Neuronal stem cell (in vitro differentiated cells): ENCODE measurements around the gene GPHN.
"Not testable (repeated sequence)": the region's sequence is repeated elsewhere in the genome, so short reads cannot be mapped to it uniquely, and the experiment has no call there.

Experiments
- DNase-seq: peaks from one replicate; pipeline ENCODE4 v3.0.0-alpha.2; 2013; ENCODE audit warnings: low spot score
- H2AFZ ChIP-seq: one replicate; pipeline ENCODE4 v1.6.1; 2013; ENCODE audit warnings: mild to moderate bottlenecking, low read length, inconsistent platforms
- H2AK5ac ChIP-seq: 2 replicates; pipeline ENCODE4 v1.6.1; 2013; ENCODE audit warnings: low read depth, mild to moderate bottlenecking, inconsistent platforms, low read length, moderate library complexity, mixed read lengths
- H2BK120ac ChIP-seq: 2 replicates; pipeline ENCODE4 v1.6.1; 2013; ENCODE audit warnings: low read depth, mild to moderate bottlenecking, inconsistent platforms, low read length, moderate library complexity, mixed read lengths
- H2BK12ac ChIP-seq: one replicate; pipeline ENCODE4 v1.6.1; 2013; ENCODE audit warnings: low read length, inconsistent platforms
- H2BK15ac ChIP-seq: 2 replicates; pipeline ENCODE4 v1.6.1; 2013; ENCODE audit warnings: mild to moderate bottlenecking, low read length, inconsistent platforms, mixed read lengths
- H2BK5ac ChIP-seq: one replicate; pipeline ENCODE4 v1.6.1; 2013; ENCODE audit warnings: inconsistent platforms, mild to moderate bottlenecking, low read length, moderate library complexity
- H3K14ac ChIP-seq: one replicate; pipeline ENCODE4 v1.6.1; 2013; ENCODE audit warnings: low read length, inconsistent platforms
- H3K18ac ChIP-seq: 2 replicates; pipeline ENCODE4 v1.6.1; 2013; ENCODE audit warnings: low read length, inconsistent platforms
- H3K23ac ChIP-seq: 2 replicates; pipeline ENCODE4 v1.6.1; 2013; ENCODE audit warnings: low read depth, mild to moderate bottlenecking, mixed read lengths, low read length, inconsistent platforms; ENCODE audit not compliant: poor library complexity
- H3K27ac ChIP-seq: replicated peaks from 3 replicates; pipeline ENCODE4 v1.5.1; 2013; ENCODE audit warnings: low read length, inconsistent platforms
- H3K27me3 ChIP-seq, 3 experiments: 2 replicates each; pipeline ENCODE4 v1.6.1; 2013; ENCODE audit warnings: low read length in 3 of 3, mild to moderate bottlenecking in 2 of 3, inconsistent platforms in 1 of 3, low read depth in 1 of 3, mixed read lengths in 1 of 3, moderate library complexity in 1 of 3; ENCODE audit not compliant: control insufficient read depth in 3 of 3, insufficient read depth in 3 of 3
- H3K36me3 ChIP-seq, 2 donors: replicated peaks in 1 of 2; 2 replicates each; pipeline ENCODE4 v1.6.1; 2013; ENCODE audit warnings: low read length in 2 of 2; ENCODE audit not compliant: control insufficient read depth in 2 of 2, insufficient read depth in 2 of 2
- H3K4ac ChIP-seq: 2 replicates; pipeline ENCODE4 v1.6.1; 2013; ENCODE audit warnings: inconsistent platforms, mild to moderate bottlenecking, low read length, moderate library complexity
- H3K4me1 ChIP-seq, 2 donors: 1 replicate in 1 of 2; 2 replicates in 1 of 2; pipeline ENCODE4 v1.6.1; 2013; ENCODE audit warnings: low read length in 2 of 2, low read depth in 1 of 2; ENCODE audit not compliant: control insufficient read depth in 2 of 2, insufficient read depth in 1 of 2
- H3K4me2 ChIP-seq: one replicate; pipeline ENCODE4 v1.6.1; 2013; ENCODE audit warnings: mild to moderate bottlenecking, low read length, inconsistent platforms; ENCODE audit not compliant: insufficient read depth, poor library complexity, severe bottlenecking
- H3K4me3 ChIP-seq, 2 donors: 2 replicates each; pipeline ENCODE4 v1.5.1; 2013; ENCODE audit warnings: low read length in 2 of 2, mild to moderate bottlenecking in 2 of 2, inconsistent platforms in 1 of 2, moderate library complexity in 1 of 2
- H3K79me1 ChIP-seq: one replicate; pipeline ENCODE4 v1.6.1; 2013; ENCODE audit warnings: low read depth, mild to moderate bottlenecking, inconsistent platforms, low read length, moderate library complexity
- H3K9ac ChIP-seq: one replicate; pipeline ENCODE4 v1.6.1; 2013; ENCODE audit warnings: mild to moderate bottlenecking, low read depth, low read length, inconsistent platforms; ENCODE audit not compliant: poor library complexity
- H3K9me3 ChIP-seq, 2 donors: replicated peaks in 1 of 2; 2 replicates each; pipeline versions ENCODE3 to v1.6.1; 2013; ENCODE audit warnings: low read length in 2 of 2, mild to moderate bottlenecking in 2 of 2, inconsistent platforms in 1 of 2, low read depth in 1 of 2, mixed read lengths in 1 of 2, moderate library complexity in 1 of 2; ENCODE audit not compliant: control insufficient read depth in 2 of 2, insufficient read depth in 1 of 2
- H4K8ac ChIP-seq: one replicate; pipeline ENCODE4 v1.6.1; 2013; ENCODE audit warnings: low read depth, mild to moderate bottlenecking, inconsistent platforms, low read length, moderate library complexity
- H4K91ac ChIP-seq: one replicate; pipeline ENCODE4 v1.6.1; 2013; ENCODE audit warnings: low read length, low read depth, mild to moderate bottlenecking, inconsistent platforms; ENCODE audit not compliant: poor library complexity
- WGBS, 2 donors: extraction: QIAGEN DNeasy Blood & Tissue Kit; methylation state at CpG; one replicate each; pipeline ENCODE4 v1.1.7; 2013; ENCODE audit warnings: missing lambda C conversion rate in 2 of 2, mixed read lengths in 1 of 2; ENCODE audit not compliant: insufficient read length in 2 of 2, insufficient replicate concordance in 1 of 2; ENCODE audit errors: extremely low coverage in 2 of 2; 5-methylcytosine and 5-hydroxymethylcytosine counted together

Gene GPHN

DNA sequence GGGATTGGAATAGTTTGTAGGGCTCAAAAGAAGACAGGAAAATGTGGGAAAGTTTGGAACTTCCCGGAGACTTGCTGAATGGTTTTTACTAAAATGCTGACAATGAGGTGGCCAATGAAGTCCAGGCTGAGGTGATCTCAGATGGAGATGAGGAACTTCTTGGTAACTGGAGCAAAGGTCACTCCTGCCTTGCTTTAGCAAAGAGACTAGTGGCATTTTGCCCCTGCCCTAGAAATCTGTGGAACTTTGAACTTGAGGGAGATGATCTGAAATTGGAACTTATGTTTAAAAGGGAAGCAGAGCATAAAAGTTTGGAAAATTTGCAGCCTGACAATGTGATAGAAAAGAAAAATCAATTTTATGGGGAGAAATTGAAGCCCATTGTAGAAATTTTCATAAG lies 223.4 kb downstream of the GPHN start:
- H3K4me1 ChIP-seq, H3K79me1 ChIP-seq, H2BK5ac ChIP-seq, H3K4ac ChIP-seq, H4K8ac ChIP-seq, DNase-seq, H2AFZ ChIP-seq, H3K4me3 ChIP-seq, H3K18ac ChIP-seq, H3K4me2 ChIP-seq, H2BK120ac ChIP-seq, H3K14ac ChIP-seq, H3K36me3 ChIP-seq, H4K91ac ChIP-seq, H3K27me3 ChIP-seq, H2AK5ac ChIP-seq, H3K23ac ChIP-seq, H2BK12ac ChIP-seq, H3K27ac ChIP-seq, H2BK15ac ChIP-seq, H3K9ac ChIP-seq: not testable (repeated sequence)
- no CpG with 5 or more reads among the region's 1 CpG for WGBS, 2 donors
- peaks cover 9 to 27% of the 10 kb centered on the region in 2 donors for H3K9me3 ChIP-seq

DNA sequence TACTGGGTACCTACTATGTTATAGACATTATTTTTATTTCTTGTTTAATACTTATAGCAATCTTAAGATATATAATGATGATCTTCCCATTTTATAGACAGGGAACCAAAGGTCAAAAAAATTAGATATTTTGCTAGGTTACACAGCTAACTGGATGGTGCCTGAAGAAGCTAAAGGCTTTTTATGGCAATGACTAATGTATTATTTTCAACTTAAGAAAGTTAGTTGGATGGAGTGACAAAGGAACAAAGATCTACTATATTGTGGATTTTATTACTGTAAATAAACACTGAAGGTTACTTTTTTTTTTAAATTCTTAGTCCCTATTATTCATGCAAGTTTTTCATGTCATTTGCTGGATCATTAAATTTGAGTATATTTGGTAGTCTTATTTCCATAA lies 227.9 kb downstream of the GPHN start:
- Histone ChIP-seq H3K27me3 (no peaks in the 10 kb centered on the region), H2AFZ (no peak overlapping the region), H2BK120ac (no peak overlapping the region), H4K8ac (no peak overlapping the region), H3K18ac (no peak overlapping the region), H2BK15ac (no peak overlapping the region), H3K9me3 (peaks cover 5 to 25% of the 10 kb centered on the region in 2 donors), H3K4ac (no peak overlapping the region), H3K14ac (no peak overlapping the region), H2AK5ac (no peak overlapping the region), H3K36me3 (no peaks in the 10 kb centered on the region), H3K4me2 (no peak overlapping the region), H3K9ac (no peak overlapping the region), H3K23ac (no peak overlapping the region), H3K27ac (no peak overlapping the region), H3K4me3 (no peak overlapping the region), H3K79me1 (no peaks in the 10 kb centered on the region), H4K91ac (no peak overlapping the region), H2BK12ac (no peak overlapping the region), H3K4me1 (no peaks in the 10 kb centered on the region), H2BK5ac (no peak overlapping the region)
- no peak for DNase-seq

DNA sequence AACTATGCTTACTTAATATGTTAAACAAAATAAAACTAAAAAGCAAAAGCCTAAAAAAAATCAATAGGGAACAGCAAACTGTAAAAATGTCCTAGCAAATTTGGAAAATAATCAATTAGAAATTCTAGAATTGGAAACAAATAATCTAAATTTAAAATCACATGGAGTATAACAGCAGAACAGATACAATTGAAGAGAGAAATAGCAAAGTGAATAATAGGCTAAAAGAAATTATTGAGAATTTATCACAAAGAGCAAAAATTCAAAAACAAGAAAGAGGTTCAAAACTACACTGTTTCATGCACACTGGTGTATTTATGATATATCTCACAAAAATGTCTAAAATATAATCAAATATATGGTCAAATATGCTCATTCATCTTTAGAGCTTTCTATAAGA lies 231.9 kb downstream of the GPHN start:
- no peak for DNase-seq
- Histone ChIP-seq H2BK120ac (no peak overlapping the region), H3K4me2 (no peak overlapping the region), H3K4me3 (no peak overlapping the region), H3K9ac (no peak overlapping the region), H2BK12ac (no peak overlapping the region), H2BK5ac (no peak overlapping the region), H3K79me1 (no peaks in the 10 kb centered on the region), H3K14ac (no peak overlapping the region), H3K4ac (no peak overlapping the region), H3K27ac (no peak overlapping the region), H2AFZ (no peak overlapping the region), H4K8ac (no peak overlapping the region), H3K18ac (no peak overlapping the region), H3K27me3 (no peaks in the 10 kb centered on the region), H4K91ac (no peak overlapping the region), H2AK5ac (no peak overlapping the region), H3K4me1 (no peaks in the 10 kb centered on the region), H3K9me3 (peaks cover 0 to 18% of the 10 kb centered on the region in 2 donors), H2BK15ac (no peak overlapping the region), H3K36me3 (no peaks in the 10 kb centered on the region), H3K23ac (no peak overlapping the region)

DNA sequence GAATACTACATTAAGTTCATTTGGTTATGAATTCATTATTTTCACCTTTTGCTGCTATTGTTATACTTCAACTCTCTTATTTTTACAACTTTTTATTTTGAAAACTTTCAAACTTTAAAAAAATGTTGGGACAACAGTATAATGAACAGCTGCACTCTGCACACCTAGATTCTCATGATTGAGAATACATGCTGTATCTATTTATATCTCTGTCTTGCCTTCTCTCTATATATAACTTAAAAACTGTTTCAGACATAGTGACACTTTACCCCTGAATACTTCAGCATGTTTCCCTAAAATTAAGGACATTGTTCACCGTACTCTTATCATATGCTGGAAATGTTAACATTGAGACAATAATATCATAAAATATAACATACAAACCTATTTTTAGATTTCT lies 237.1 kb downstream of the GPHN start:
- WGBS, 2 donors = no CpG with 5 or more reads among the region's 1 CpG
- no peak overlapping the region for H3K23ac ChIP-seq
- no peak overlapping the region for H2BK120ac ChIP-seq
- no peak overlapping the region for H3K14ac ChIP-seq
- no peak overlapping the region for H2BK15ac ChIP-seq
- no peaks in the 10 kb centered on the region for H3K79me1 ChIP-seq
- no peak overlapping the region for H3K4me2 ChIP-seq
- H3K27me3 ChIP-seq = no peaks in the 10 kb centered on the region
- no peak overlapping the region for H3K4me3 ChIP-seq
- H3K4ac ChIP-seq = no peak overlapping the region
- H2AFZ ChIP-seq = no peak overlapping the region
- H4K8ac ChIP-seq = no peak overlapping the region
- H3K4me1 ChIP-seq = no peaks in the 10 kb centered on the region
- no peak overlapping the region for H2AK5ac ChIP-seq
- no peak for DNase-seq
- H2BK12ac ChIP-seq = no peak overlapping the region
- H3K9me3 ChIP-seq = peaks cover 0 to 11% of the 10 kb centered on the region in 2 donors
- H4K91ac ChIP-seq = no peak overlapping the region
- H3K9ac ChIP-seq = no peak overlapping the region
- no peaks in the 10 kb centered on the region for H3K36me3 ChIP-seq
- no peak overlapping the region for H3K27ac ChIP-seq
- no peak overlapping the region for H3K18ac ChIP-seq
- no peak overlapping the region for H2BK5ac ChIP-seq
